GM12891 (cell line): ENCODE measurements around the gene MEX3A.

Experiments used
- POLR2A ChIP-seq: IDR thresholded peaks from 2 replicates; pipeline ENCODE4 v1.6.1; 2011; ENCODE audit warnings: low read depth, low read length, control low read depth
- POLR2AphosphoS5 ChIP-seq: IDR thresholded peaks from 2 replicates; pipeline ENCODE4 v1.6.1; 2011; ENCODE audit warnings: low read depth, low read length, control low read depth
- POU2F2 ChIP-seq: IDR thresholded peaks from 2 replicates; pipeline ENCODE4 v1.6.1; 2011; ENCODE audit warnings: low read depth, mild to moderate bottlenecking, control low read depth, low read length, moderate library complexity
- TAF1 ChIP-seq: IDR thresholded peaks from 2 replicates; pipeline ENCODE4 v1.6.1; 2011; ENCODE audit warnings: low read depth, low read length, control low read depth

DNA sequence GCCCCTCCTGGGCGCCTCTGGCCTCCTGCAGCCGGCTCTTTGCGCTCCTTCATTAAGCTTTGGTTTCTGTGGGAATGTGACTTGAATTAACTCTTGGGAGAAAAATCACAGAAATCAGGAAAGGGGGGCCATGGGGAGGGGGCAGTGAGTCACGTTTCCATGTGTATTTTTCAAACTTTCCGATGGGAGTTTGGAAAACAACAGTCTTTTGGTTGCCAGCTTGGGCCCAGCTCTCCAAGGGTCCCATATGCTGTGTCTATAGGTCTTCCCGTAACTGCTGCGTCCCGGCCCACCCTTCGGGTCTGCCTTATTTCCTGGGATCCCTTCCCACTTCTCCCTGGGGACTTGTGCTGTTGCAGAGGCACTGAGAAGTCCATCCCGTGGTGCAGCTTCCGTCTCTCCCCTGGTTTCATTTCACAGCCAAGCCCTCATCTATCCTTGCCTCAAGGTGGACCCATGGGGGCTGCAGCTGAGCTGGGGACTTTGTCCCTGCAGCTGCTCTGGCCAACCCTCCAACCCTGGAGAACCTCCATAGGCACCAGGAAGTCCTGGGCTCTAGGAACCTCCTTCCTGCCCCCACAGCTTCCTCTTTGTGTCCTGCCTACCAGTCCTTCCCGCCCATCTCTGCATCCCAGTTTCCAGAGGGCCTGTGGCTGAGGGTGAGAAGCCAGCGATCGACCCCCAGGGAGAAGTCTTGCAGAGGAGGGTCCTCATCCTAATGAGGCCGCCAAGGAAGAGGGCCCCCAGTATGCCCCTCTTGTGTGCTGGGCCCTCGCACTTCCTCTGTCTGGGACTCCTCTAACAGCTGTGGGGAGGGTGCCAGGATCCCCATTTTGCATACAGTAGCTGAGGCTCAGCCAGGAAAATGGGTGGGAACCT, 20.6 kb upstream of the MEX3A start:
- TF ChIP-seq POLR2A (no peak), POLR2AphosphoS5 (no peak), TAF1 (no peak), POU2F2 (no peak)
